ENCODE data around the gene CRIP2.

- TF ChIP-seq CTCF (IDR thresholded peaks at IDR 0.05; ENCODE audit: low read depth, low read length) = no peak
- TF ChIP-seq EZH2phosphoT487 (IDR thresholded peaks at IDR 0.05; ENCODE audit: low read depth) = no peak
Observed at GRCh38 chr14:105460616-105461015, 14.0 kb upstream of the CRIP2 start.

Measured in OCI-LY3 (cell line).